GM21529 (cell line): ENCODE data around the gene PDLIM3.
A peak's percentile ranks its signal among the peaks of the same experiment; 100 is the strongest.

ENCODE experiments used
- ATAC-seq: cut with Tn5 transposase; IDR thresholded peaks from one replicate; pipeline ENCODE4 v1.9.1; 2021; ENCODE audit not compliant: unreplicated experiment

The PDLIM3 gene

GRCh38 chr4:185472103-185472542, 63.2 kb downstream of the PDLIM3 start:
- no peak for ATAC-seq

GRCh38 chr4:185471235-185472102, 63.8 kb downstream of the PDLIM3 start, which contains the start of gene CCDC110:
CCDC110 (minus strand) TSS chr4:185471733; CDS start chr4:185471683, 50 bp downstream.
- ATAC-seq = peak; percentile 91

- ATAC-seq = no peak
Measured at GRCh38 chr4:185470501-185471195, 64.7 kb downstream of the PDLIM3 start.

GRCh38 chr4:185469580-185470154, 65.6 kb downstream of the PDLIM3 start:
- no peak for ATAC-seq

- no peak for ATAC-seq
Measured at GRCh38 chr4:185468999-185469398, 66.3 kb downstream of the PDLIM3 start.

- no peak for ATAC-seq
Measured at GRCh38 chr4:185467991-185468390, 67.3 kb downstream of the PDLIM3 start.

GRCh38 chr4:185467101-185467500, 68.2 kb downstream of the PDLIM3 start:
- ATAC-seq = no peak

- no peak for ATAC-seq
Measured at GRCh38 chr4:185465707-185466106, 69.6 kb downstream of the PDLIM3 start.

- no peak for ATAC-seq
Measured at GRCh38 chr4:185464887-185465286, 70.4 kb downstream of the PDLIM3 start.

- no peak for ATAC-seq
Measured at GRCh38 chr4:185464183-185464582, 71.1 kb downstream of the PDLIM3 start.

GRCh38 chr4:185463541-185463940, 71.8 kb downstream of the PDLIM3 start:
- no peak for ATAC-seq

- ATAC-seq = no peak
Measured at GRCh38 chr4:185461565-185461964, 73.7 kb downstream of the PDLIM3 start.

GRCh38 chr4:185457136-185457535, 78.2 kb downstream of the PDLIM3 start:
- ATAC-seq = no peak

GRCh38 chr4:185456131-185456530, 79.2 kb downstream of the PDLIM3 start:
- no peak for ATAC-seq
